Spleen (tissue), 7 donors: ENCODE results near the gene ATXN10.

ENCODE experiments used
- POLR2A ChIP-seq, 3 donors: fragments of 450-650 bp; IDR thresholded peaks; one replicate each; pipeline ENCODE4 v1.5.1; 2017; ENCODE audit warnings: antibody characterized with exemption in 3 of 3, mild to moderate bottlenecking in 1 of 3
- TF ChIP-seq, protein P1 (sequence below), 11 experiments: fragments of 200-600 bp in 7 of 11; fragments of 450-650 bp in 4 of 11; sonication (generic) in 4 of 11; IDR thresholded peaks in 8 of 11; conservative IDR thresholded peaks in 3 of 11; 1 replicate in 7 of 11; 2 replicates in 4 of 11; pipeline versions ENCODE4 v1.4.0 to v1.8.0; 2016 to 2021; ENCODE audit warnings: antibody characterized with exemption in 11 of 11, inconsistent platforms in 4 of 11, mild to moderate bottlenecking in 1 of 11
- donor health status: DM: no; HTN: no; CAD: no; lungs with moderate emphysema.
- donor health status: DM: no; HTN: no; CAD: no.
- donor health status: DM: no; HTN: no; CAD: no.

DNA sequence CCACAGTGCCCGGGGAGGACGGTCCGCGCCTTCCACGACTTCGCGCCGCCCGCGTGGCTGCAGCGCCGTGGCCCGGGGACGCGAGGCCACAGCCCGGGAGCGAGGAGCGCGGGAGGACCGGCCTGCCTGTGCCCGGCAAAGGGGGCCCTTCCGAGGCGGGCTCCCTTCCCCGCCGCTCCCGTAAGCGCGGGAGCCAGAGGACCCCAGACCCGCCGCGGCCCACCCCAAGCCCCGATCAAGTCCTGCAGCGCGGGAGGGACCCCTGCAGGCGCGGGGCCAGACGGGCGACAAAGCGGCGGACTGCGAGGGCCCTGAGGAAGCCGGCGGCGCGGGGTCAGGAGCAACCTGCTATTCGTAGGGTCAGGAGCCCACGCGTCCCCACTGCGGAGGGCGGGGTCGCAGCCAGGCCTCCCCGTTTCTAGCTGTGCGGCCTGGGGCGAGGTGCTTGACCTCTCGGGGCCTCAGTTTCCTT lies 195.0 kb downstream of the ATXN10 start:
- TF ChIP-seq, protein P1, sequence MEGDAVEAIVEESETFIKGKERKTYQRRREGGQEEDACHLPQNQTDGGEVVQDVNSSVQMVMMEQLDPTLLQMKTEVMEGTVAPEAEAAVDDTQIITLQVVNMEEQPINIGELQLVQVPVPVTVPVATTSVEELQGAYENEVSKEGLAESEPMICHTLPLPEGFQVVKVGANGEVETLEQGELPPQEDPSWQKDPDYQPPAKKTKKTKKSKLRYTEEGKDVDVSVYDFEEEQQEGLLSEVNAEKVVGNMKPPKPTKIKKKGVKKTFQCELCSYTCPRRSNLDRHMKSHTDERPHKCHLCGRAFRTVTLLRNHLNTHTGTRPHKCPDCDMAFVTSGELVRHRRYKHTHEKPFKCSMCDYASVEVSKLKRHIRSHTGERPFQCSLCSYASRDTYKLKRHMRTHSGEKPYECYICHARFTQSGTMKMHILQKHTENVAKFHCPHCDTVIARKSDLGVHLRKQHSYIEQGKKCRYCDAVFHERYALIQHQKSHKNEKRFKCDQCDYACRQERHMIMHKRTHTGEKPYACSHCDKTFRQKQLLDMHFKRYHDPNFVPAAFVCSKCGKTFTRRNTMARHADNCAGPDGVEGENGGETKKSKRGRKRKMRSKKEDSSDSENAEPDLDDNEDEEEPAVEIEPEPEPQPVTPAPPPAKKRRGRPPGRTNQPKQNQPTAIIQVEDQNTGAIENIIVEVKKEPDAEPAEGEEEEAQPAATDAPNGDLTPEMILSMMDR (IDR thresholded peaks at IDR 0.05 in 8 of 11, conservative IDR thresholded peaks at IDR 0.05 in 3 of 11): no peak
- TF ChIP-seq POLR2A (IDR thresholded peaks at IDR 0.05): no peak
